GM12891 (cell line): ENCODE data around the gene CNTFR.

Experiments used
- POLR2A ChIP-seq: IDR thresholded peaks from 2 replicates; pipeline ENCODE4 v1.6.1; 2011; ENCODE audit warnings: low read depth, low read length, control low read depth
- POLR2AphosphoS5 ChIP-seq: IDR thresholded peaks from 2 replicates; pipeline ENCODE4 v1.6.1; 2011; ENCODE audit warnings: low read depth, low read length, control low read depth
- POU2F2 ChIP-seq: IDR thresholded peaks from 2 replicates; pipeline ENCODE4 v1.6.1; 2011; ENCODE audit warnings: low read depth, mild to moderate bottlenecking, control low read depth, low read length, moderate library complexity
- TAF1 ChIP-seq: IDR thresholded peaks from 2 replicates; pipeline ENCODE4 v1.6.1; 2011; ENCODE audit warnings: low read depth, low read length, control low read depth

DNA sequence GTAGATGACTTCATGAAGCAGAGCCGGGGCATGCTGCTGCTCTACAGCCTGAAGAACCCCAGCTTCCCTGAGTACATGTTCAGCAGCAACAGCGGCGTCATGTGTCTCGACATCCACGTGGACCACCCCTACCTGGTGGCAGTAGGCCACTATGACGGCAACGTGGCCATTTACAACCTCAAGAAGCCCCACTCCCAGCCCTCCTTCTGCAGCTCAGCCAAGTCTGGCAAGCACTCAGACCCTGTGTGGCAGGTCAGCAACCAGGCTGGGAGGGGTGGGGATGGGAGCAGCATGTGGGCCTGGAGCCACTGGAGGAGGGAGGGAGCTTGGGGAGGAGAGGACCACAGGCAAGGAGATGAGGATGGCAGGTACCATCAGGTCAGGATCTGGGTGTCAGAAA, 82.9 kb downstream of the CNTFR start:
- TF ChIP-seq POLR2A (no peak), TAF1 (no peak), POLR2AphosphoS5 (no peak), POU2F2 (no peak)
